Smooth muscle cell (in vitro differentiated cells): ENCODE measurements around the gene AQP3. TPM values are rescaled to one million over a fixed set of nuclear protein-coding genes. Genes with fewer than 3 reads are reported as not detected.

ENCODE experiments used
- DNase-seq: peaks from one replicate; lab custom pipeline; 2025; ENCODE audit not compliant: unreplicated experiment; lab: John Stamatoyannopoulos, UW
- H2AFZ ChIP-seq: fragments of 200-600 bp; sonication (generic); 2 replicates; pipeline ENCODE4 v1.6.0; 2016; ENCODE audit warnings: antibody characterized with exemption, low read depth, mild to moderate bottlenecking
- H3F3A ChIP-seq: fragments of 200-600 bp; sonication (generic); 2 replicates; pipeline ENCODE4 v1.6.0; 2017; ENCODE audit warnings: antibody characterized with exemption, low read depth
- H3K27ac ChIP-seq: fragments of 200-600 bp; sonication (generic); 2 replicates; pipeline ENCODE4 v1.5.1; 2016; ENCODE audit warnings: low read depth, mild to moderate bottlenecking
- H3K27me3 ChIP-seq: fragments of 200-600 bp; sonication (generic); 2 replicates; pipeline ENCODE4 v1.6.1; 2016; ENCODE audit warnings: low read depth, mild to moderate bottlenecking
- H3K36me3 ChIP-seq: fragments of 200-600 bp; sonication (generic); 2 replicates; pipeline ENCODE4 v1.5.1; 2016; ENCODE audit warnings: low read depth
- H3K4me1 ChIP-seq: fragments of 200-600 bp; sonication (generic); 2 replicates; pipeline ENCODE4 v1.5.1; 2016; ENCODE audit warnings: low read depth
- H3K4me2 ChIP-seq: fragments of 200-600 bp; sonication (generic); 2 replicates; pipeline ENCODE4 v1.6.0; 2016; ENCODE audit warnings: mild to moderate bottlenecking
- H3K4me3 ChIP-seq: fragments of 200-600 bp; sonication (generic); 2 replicates; pipeline ENCODE4 v1.5.1; 2016; ENCODE audit warnings: mild to moderate bottlenecking
- H3K79me2 ChIP-seq: fragments of 200-600 bp; sonication (generic); 2 replicates; pipeline ENCODE4 v1.6.0; 2016; ENCODE audit warnings: low read depth, mild to moderate bottlenecking
- H3K9ac ChIP-seq: fragments of 200-600 bp; sonication (generic); 2 replicates; pipeline ENCODE4 v1.6.0; 2016; ENCODE audit warnings: low read depth
- H3K9me3 ChIP-seq: fragments of 200-600 bp; sonication (generic); replicated peaks from 2 replicates; pipeline ENCODE4 v1.5.1; 2016; ENCODE audit warnings: low read depth
- H4K20me1 ChIP-seq: fragments of 200-600 bp; sonication (generic); 2 replicates; pipeline ENCODE4 v1.6.0; 2016; ENCODE audit warnings: low read depth
- WGBS: methylation state at CpG from one replicate; pipeline ENCODE4 v1.1.7; 2016; ENCODE audit warnings: low lambda C conversion rate; 5-methylcytosine and 5-hydroxymethylcytosine counted together
- polyA plus RNA-seq: library from polyadenylated mRNA; unstranded; fragments of >200 nt; fragmentation: Nextera tagmentation; extraction: Ambion mirVana; gene quantifications from 2 replicates; pipeline ENCODE4 v1.2.1, GENCODE V29; 2016
- total RNA-seq: library from RNA; depleted of rRNA; stranded (reverse); fragments of >200 nt; gene quantifications from 2 replicates; pipeline ENCODE4 v1.2.3, GENCODE V29; 2014
- TF ChIP-seq, protein P1 (sequence below): fragments of 200-600 bp; sonication (generic); IDR thresholded peaks from 2 replicates; pipeline ENCODE4 v1.5.1; 2017; ENCODE audit warnings: borderline replicate concordance, mild to moderate bottlenecking, antibody characterized with exemption; ENCODE audit not compliant: insufficient read depth, poor library complexity, severe bottlenecking

AQP3 gene
- total and polyA plus RNA-seq, 2 experiments from 2014 or later, result 20.9 to 30.8 TPM

DNA sequence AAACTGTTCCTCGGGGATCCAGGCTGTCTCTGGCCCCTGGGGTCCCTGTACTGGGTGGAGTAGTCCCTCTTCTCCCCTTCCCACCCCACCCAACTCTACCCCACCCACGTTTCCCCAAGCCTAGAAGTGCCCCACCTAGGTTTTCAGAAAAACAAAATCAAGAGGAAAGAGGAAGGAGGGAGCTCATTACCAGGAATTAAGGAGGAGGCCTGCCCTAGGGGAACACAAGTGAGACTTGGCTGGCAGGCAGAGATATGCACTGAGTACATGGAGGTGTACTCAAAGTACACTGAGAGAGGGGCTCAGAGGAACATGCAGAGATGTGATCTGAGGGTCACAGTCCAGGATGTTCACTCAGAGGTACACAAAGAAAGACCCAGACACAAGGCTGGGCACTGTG is 10.2 kb downstream of the AQP3 start:
- H3K9ac ChIP-seq, result no peak overlapping the region
- H3F3A ChIP-seq, result no peaks in the 10 kb centered on the region
- no peak overlapping the region for H3K4me2 ChIP-seq
- 79% methylated on average over 2 of the region's 2 CpGs for WGBS
- peaks cover 7% of the 10 kb centered on the region for H3K4me1 ChIP-seq
- H3K36me3 ChIP-seq, result no peaks in the 10 kb centered on the region
- no peak overlapping the region for H2AFZ ChIP-seq
- DNase-seq, result no peak
- no peaks in the 10 kb centered on the region for H4K20me1 ChIP-seq
- TF ChIP-seq, protein P1, sequence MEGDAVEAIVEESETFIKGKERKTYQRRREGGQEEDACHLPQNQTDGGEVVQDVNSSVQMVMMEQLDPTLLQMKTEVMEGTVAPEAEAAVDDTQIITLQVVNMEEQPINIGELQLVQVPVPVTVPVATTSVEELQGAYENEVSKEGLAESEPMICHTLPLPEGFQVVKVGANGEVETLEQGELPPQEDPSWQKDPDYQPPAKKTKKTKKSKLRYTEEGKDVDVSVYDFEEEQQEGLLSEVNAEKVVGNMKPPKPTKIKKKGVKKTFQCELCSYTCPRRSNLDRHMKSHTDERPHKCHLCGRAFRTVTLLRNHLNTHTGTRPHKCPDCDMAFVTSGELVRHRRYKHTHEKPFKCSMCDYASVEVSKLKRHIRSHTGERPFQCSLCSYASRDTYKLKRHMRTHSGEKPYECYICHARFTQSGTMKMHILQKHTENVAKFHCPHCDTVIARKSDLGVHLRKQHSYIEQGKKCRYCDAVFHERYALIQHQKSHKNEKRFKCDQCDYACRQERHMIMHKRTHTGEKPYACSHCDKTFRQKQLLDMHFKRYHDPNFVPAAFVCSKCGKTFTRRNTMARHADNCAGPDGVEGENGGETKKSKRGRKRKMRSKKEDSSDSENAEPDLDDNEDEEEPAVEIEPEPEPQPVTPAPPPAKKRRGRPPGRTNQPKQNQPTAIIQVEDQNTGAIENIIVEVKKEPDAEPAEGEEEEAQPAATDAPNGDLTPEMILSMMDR, result no peak
- H3K27ac ChIP-seq, result no peak overlapping the region
- H3K4me3 ChIP-seq, result no peak overlapping the region
- H3K27me3 ChIP-seq, result no peaks in the 10 kb centered on the region
- no peaks in the 10 kb centered on the region for H3K9me3 ChIP-seq
- no peaks in the 10 kb centered on the region for H3K79me2 ChIP-seq

DNA sequence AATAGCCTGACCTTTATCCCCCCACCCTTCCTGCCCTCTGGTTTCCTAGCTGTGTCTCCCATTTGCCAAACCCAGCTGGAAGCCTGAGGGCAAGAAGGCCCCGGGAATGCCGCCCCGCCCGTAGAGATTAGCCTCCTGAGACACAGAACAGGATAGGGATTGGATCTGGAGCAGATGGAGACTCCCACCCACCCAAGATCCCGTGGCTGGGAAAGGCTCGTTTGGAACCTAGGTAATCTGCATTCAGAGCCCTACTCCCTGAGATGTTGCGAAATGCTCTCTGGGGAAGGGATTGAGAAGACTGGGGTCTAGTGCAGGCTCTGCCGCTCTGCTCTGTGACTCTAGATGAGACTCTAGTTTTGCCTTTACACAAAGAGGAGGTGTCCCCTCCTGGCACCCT is 10.9 kb downstream of the AQP3 start:
- H3K4me3 ChIP-seq, result no peak overlapping the region
- no peak for DNase-seq
- H3F3A ChIP-seq, result no peaks in the 10 kb centered on the region
- H2AFZ ChIP-seq, result no peak overlapping the region
- H4K20me1 ChIP-seq, result no peaks in the 10 kb centered on the region
- H3K79me2 ChIP-seq, result no peaks in the 10 kb centered on the region
- H3K9ac ChIP-seq, result no peak overlapping the region
- H3K9me3 ChIP-seq, result no peaks in the 10 kb centered on the region
- H3K27ac ChIP-seq, result peak overlapping the region; percentile 56
- TF ChIP-seq, protein P1, result no peak
- peak overlapping the region; percentile 27 for H3K4me2 ChIP-seq
- H3K27me3 ChIP-seq, result no peaks in the 10 kb centered on the region
- 28% methylated on average over 8 of the region's 8 CpGs for WGBS
- peaks cover 7% of the 10 kb centered on the region for H3K4me1 ChIP-seq
- no peaks in the 10 kb centered on the region for H3K36me3 ChIP-seq

DNA sequence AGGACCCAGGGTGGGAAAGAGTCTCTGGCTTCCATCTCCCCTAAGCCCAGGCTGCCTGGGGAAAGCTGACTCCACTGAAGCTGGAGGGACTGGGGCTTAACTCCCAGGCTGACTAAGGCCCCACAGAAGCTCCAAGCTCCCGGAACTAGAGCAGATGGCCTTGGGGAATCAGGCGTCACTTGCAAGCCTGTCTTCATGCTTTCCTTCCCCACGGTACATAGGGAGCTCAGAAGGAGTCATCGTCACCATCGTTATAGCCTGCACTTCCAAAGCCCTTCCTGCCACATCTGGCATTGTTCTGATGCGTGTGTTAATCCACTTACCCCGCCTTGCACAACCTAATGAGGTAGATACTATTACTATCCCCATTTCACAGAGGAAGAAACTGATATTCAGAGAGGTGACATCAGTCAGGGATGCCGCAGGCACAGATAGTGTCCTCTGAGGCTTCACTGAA is 11.5 kb downstream of the AQP3 start:
- H3K4me1 ChIP-seq, result peaks cover 7% of the 10 kb centered on the region
- no peak overlapping the region for H3K4me3 ChIP-seq
- no peaks in the 10 kb centered on the region for H3K36me3 ChIP-seq
- H3K4me2 ChIP-seq, result peak overlapping the region; percentile 55
- WGBS, result 20% methylated on average over 8 of the region's 8 CpGs
- H4K20me1 ChIP-seq, result no peaks in the 10 kb centered on the region
- H3K9ac ChIP-seq, result no peak overlapping the region
- no peaks in the 10 kb centered on the region for H3F3A ChIP-seq
- H3K27me3 ChIP-seq, result no peaks in the 10 kb centered on the region
- no peak overlapping the region for H2AFZ ChIP-seq
- DNase-seq, result peak; percentile 22
- no peaks in the 10 kb centered on the region for H3K79me2 ChIP-seq
- TF ChIP-seq, protein P1, result no peak
- H3K9me3 ChIP-seq, result no peaks in the 10 kb centered on the region
- peak overlapping the region; percentile 56 for H3K27ac ChIP-seq
